ENCODE data around the gene ROCK2. TPM values are rescaled to one million over a fixed set of nuclear protein-coding genes. Genes with fewer than 3 reads are reported as not detected.

Gene ROCK2
- total and polyA plus RNA-seq, 2 of the 13 experiments (the other 11 are each of a cell fraction or from before 2014, with no cell fraction given) = 38.1 to 119 TPM

DNA sequence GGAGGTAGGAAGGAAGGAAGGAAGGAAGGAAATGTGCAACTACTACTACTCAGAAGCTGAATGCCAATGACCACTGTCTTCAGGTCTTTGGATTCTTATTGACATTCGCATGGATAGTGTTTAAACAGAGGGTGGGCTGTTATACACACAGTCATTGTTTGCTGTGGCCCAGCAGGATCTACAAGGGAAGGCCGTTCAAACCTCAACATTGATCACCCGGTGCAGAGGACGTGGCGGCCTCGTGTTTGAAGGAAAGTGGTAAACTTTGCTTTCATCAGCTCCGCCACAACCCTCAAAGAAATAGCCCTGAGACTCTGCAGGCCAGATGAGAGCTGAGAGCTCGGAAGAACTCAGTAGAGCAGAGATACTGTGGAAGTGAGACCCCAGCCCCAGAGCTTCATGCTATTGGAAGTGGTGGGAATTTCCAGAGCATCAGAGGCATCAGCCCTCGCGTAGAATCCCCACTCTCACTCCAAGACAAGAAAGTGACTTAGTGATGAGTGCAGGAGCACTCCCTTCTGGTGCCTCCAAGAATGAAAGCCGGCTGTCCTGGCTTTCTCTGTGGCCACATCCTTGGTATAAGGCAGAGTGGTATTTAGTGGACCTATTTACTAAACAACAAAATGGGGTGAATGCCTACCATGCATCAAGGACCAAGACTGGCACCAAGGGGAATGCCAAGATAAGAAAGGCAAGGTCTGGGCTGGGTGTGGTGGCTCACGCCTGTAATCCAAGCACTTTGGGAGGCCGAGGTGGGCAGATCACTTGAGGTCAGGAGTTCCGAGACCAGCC lies 10.1 kb upstream of the ROCK2 start (continued):
- TF ChIP-seq, protein P1, sequence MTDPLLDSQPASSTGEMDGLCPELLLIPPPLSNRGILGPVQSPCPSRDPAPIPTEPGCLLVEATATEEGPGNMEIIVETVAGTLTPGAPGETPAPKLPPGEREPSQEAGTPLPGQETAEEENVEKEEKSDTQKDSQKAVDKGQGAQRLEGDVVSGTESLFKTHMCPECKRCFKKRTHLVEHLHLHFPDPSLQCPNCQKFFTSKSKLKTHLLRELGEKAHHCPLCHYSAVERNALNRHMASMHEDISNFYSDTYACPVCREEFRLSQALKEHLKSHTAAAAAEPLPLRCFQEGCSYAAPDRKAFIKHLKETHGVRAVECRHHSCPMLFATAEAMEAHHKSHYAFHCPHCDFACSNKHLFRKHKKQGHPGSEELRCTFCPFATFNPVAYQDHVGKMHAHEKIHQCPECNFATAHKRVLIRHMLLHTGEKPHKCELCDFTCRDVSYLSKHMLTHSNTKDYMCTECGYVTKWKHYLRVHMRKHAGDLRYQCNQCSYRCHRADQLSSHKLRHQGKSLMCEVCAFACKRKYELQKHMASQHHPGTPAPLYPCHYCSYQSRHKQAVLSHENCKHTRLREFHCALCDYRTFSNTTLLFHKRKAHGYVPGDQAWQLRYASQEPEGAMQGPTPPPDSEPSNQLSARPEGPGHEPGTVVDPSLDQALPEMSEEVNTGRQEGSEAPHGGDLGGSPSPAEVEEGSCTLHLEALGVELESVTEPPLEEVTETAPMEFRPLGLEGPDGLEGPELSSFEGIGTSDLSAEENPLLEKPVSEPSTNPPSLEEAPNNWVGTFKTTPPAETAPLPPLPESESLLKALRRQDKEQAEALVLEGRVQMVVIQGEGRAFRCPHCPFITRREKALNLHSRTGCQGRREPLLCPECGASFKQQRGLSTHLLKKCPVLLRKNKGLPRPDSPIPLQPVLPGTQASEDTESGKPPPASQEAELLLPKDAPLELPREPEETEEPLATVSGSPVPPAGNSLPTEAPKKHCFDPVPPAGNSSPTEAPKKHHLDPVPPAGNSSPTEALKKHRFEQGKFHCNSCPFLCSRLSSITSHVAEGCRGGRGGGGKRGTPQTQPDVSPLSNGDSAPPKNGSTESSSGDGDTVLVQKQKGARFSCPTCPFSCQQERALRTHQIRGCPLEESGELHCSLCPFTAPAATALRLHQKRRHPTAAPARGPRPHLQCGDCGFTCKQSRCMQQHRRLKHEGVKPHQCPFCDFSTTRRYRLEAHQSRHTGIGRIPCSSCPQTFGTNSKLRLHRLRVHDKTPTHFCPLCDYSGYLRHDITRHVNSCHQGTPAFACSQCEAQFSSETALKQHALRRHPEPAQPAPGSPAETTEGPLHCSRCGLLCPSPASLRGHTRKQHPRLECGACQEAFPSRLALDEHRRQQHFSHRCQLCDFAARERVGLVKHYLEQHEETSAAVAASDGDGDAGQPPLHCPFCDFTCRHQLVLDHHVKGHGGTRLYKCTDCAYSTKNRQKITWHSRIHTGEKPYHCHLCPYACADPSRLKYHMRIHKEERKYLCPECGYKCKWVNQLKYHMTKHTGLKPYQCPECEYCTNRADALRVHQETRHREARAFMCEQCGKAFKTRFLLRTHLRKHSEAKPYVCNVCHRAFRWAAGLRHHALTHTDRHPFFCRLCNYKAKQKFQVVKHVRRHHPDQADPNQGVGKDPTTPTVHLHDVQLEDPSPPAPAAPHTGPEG (CRISPR knock-in tag; IDR thresholded peaks at IDR 0.05) = peak; percentile 66; the same call in 1 of the 2 replicates
- TF ChIP-seq ZNF788 (CRISPR knock-in tag; IDR thresholded peaks at IDR 0.05; ENCODE audit: borderline replicate concordance) (peak; percentile 98; the same call in 1 of the 2 replicates), ZNF317 (CRISPR knock-in tag; IDR thresholded peaks at IDR 0.05) (peak; percentile 82), ATF7-NPFF (CRISPR knock-in tag; IDR thresholded peaks at IDR 0.05; ENCODE audit: low read depth) (peak; percentile 72; the same call in 1 of the 2 replicates), U2AF1 (optimal IDR thresholded peaks at IDR 0.05; ENCODE audit: low read depth, low read length) (peak; percentile 49), MEIS2 (CRISPR knock-in tag; IDR thresholded peaks at IDR 0.05) (peak; percentile 96), ZBTB20 (CRISPR knock-in tag; IDR thresholded peaks at IDR 0.05; ENCODE audit: borderline replicate concordance, low read depth) (peak; percentile 94), KLF12 (CRISPR knock-in tag; IDR thresholded peaks at IDR 0.05; ENCODE audit: borderline replicate concordance) (0 out of 2 replicates have a peak, but pooled peaks have one; percentile 61), ZNF660 (CRISPR knock-in tag; IDR thresholded peaks at IDR 0.05; ENCODE audit: borderline replicate concordance, low read depth) (no peak), ZNF282 (IDR thresholded peaks at IDR 0.05; ENCODE audit: partially characterized antibody) (no peak), TCF7L2 (IDR thresholded peaks at IDR 0.05; ENCODE audit: low read depth, low read length) (peak; percentile 89)
- TF ChIP-seq, protein P2, sequence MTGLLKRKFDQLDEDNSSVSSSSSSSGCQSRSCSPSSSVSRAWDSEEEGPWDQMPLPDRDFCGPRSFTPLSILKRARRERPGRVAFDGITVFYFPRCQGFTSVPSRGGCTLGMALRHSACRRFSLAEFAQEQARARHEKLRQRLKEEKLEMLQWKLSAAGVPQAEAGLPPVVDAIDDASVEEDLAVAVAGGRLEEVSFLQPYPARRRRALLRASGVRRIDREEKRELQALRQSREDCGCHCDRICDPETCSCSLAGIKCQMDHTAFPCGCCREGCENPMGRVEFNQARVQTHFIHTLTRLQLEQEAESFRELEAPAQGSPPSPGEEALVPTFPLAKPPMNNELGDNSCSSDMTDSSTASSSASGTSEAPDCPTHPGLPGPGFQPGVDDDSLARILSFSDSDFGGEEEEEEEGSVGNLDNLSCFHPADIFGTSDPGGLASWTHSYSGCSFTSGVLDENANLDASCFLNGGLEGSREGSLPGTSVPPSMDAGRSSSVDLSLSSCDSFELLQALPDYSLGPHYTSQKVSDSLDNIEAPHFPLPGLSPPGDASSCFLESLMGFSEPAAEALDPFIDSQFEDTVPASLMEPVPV (CRISPR knock-in tag; IDR thresholded peaks at IDR 0.05) = peak; percentile 51; the same call in 1 of the 2 replicates
- TF ChIP-seq, protein P3, sequence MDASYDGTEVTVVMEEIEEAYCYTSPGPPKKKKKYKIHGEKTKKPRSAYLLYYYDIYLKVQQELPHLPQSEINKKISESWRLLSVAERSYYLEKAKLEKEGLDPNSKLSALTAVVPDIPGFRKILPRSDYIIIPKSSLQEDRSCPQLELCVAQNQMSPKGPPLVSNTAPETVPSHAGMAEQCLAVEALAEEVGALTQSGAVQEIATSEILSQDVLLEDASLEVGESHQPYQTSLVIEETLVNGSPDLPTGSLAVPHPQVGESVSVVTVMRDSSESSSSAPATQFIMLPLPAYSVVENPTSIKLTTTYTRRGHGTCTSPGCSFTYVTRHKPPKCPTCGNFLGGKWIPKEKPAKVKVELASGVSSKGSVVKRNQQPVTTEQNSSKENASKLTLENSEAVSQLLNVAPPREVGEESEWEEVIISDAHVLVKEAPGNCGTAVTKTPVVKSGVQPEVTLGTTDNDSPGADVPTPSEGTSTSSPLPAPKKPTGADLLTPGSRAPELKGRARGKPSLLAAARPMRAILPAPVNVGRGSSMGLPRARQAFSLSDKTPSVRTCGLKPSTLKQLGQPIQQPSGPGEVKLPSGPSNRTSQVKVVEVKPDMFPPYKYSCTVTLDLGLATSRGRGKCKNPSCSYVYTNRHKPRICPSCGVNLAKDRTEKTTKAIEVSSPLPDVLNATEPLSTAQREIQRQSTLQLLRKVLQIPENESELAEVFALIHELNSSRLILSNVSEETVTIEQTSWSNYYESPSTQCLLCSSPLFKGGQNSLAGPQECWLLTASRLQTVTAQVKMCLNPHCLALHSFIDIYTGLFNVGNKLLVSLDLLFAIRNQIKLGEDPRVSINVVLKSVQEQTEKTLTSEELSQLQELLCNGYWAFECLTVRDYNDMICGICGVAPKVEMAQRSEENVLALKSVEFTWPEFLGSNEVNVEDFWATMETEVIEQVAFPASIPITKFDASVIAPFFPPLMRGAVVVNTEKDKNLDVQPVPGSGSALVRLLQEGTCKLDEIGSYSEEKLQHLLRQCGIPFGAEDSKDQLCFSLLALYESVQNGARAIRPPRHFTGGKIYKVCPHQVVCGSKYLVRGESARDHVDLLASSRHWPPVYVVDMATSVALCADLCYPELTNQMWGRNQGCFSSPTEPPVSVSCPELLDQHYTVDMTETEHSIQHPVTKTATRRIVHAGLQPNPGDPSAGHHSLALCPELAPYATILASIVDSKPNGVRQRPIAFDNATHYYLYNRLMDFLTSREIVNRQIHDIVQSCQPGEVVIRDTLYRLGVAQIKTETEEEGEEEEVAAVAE (CRISPR knock-in tag; IDR thresholded peaks at IDR 0.05; ENCODE audit: borderline replicate concordance) = peak; percentile 92
- TF ChIP-seq, protein P4, sequence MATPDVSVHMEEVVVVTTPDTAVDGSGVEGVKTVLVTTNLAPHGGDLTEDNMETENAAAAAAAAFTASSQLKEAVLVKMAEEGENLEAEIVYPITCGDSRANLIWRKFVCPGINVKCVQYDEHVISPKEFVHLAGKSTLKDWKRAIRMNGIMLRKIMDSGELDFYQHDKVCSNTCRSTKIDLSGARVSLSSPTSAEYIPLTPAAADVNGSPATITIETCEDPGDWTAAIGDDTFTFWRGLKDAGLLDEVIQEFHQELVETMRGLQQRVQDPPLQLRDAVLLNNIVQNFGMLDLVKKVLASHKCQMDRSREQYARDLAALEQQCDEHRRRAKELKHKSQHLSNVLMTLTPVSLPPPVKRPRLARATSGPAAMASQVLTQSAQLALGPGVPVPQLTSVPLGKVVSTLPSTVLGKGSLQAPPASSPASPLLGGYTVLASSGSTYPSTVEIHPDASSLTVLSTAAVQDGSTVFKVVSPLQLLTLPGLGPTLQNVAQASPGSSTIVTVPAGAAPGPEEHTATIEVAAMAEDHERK (CRISPR knock-in tag; IDR thresholded peaks at IDR 0.05; ENCODE audit: low read depth) = 0 out of 2 replicates have a peak, but pooled peaks have one; percentile 34

Measured in HepG2 (cell line).